Heart left ventricle (tissue), 16 donors: ENCODE measurements around the gene IGFBP2. TPM values are rescaled to one million over a fixed set of nuclear protein-coding genes. Genes with fewer than 3 reads are reported as not detected.

Source experiments
- ATAC-seq, 4 donors: fragments of 200-7000 bp; cut with Tn5 transposase; one replicate each; pipeline ENCODE4 v1.9.1; 2020 to 2022; ENCODE audit warnings: moderate library complexity in 4 of 4, mild to moderate bottlenecking in 3 of 4, moderate number of reproducible peaks in 1 of 4
- DNase-seq, 5 donors: peaks; one replicate each; pipeline ENCODE4 v3.0.0-alpha.2; 2020
- H3K27ac ChIP-seq, 12 donors: fragments of 200-600 bp; sonication (generic) in 4 of 12; one replicate each; pipeline versions ENCODE4 v1.5.0 to v1.8.0; 2016 to 2022; ENCODE audit warnings: mild to moderate bottlenecking in 2 of 12
- H3K27me3 ChIP-seq, 9 donors: fragments of 200-600 bp; sonication (generic) in 2 of 9; one replicate each; pipeline versions ENCODE4 v1.5.1 to v1.8.0; 2016 to 2022; ENCODE audit warnings: mild to moderate bottlenecking in 3 of 9
- H3K36me3 ChIP-seq, 9 donors: fragments of 200-600 bp; sonication (generic) in 2 of 9; one replicate each; pipeline versions ENCODE4 v1.5.0 to v1.8.0; 2018 to 2022; ENCODE audit warnings: mild to moderate bottlenecking in 2 of 9
- H3K4me1 ChIP-seq, 12 donors: fragments of 200-600 bp; sonication (generic) in 4 of 12; one replicate each; pipeline versions ENCODE4 v1.5.0 to v1.8.0; 2016 to 2022; ENCODE audit warnings: mild to moderate bottlenecking in 3 of 12
- H3K4me3 ChIP-seq, 12 donors: fragments of 200-600 bp; sonication (generic) in 4 of 12; one replicate each; pipeline versions ENCODE4 v1.5.0 to v1.8.0; 2017 to 2022; ENCODE audit warnings: mild to moderate bottlenecking in 9 of 12, moderate library complexity in 4 of 12
- H3K9me3 ChIP-seq, 12 donors: fragments of 200-600 bp; sonication (generic) in 4 of 12; one replicate each; pipeline versions ENCODE4 v1.5.0 to v1.8.0; 2016 to 2022; ENCODE audit warnings: mild to moderate bottlenecking in 1 of 12
- POLR2A ChIP-seq, 2 donors: fragments of 450-650 bp; IDR thresholded peaks; one replicate each; pipeline ENCODE4 v1.6.1; 2017; ENCODE audit warnings: antibody characterized with exemption in 2 of 2, mild to moderate bottlenecking in 2 of 2, moderate library complexity in 2 of 2
- WGBS, 4 donors: extraction: QIAGEN DNeasy Blood & Tissue Kit in 2 of 4; methylation state at CpG; one replicate each; pipeline versions ENCODE4 v1.1.5 to v1.1.7; 2013 to 2018; 5-methylcytosine and 5-hydroxymethylcytosine counted together
- intact Hi-C, 10 donors: fragments of 100-400 bp; cut with DNase I; formaldehyde crosslinking; loops; one replicate each; pipeline versions ENCODE4 v1.11.1 to v1.14.2; 2022
- polyA plus RNA-seq, 2 donors: library from polyadenylated mRNA; stranded (reverse); fragments of 200-250 nt; gene quantifications; one replicate each; pipeline ENCODE4 v1.2.3, GENCODE V29; 2013
- total RNA-seq, 9 donors: library from RNA; depleted of rRNA in 2 of 9; stranded (reverse); fragments of >200 nt in 2 of 9; fragmentation: NEBNext Ultra II Directional in 3 of 9; extraction: Animal tissue kit (Norgen Biotek cat#: 25700) in 3 of 9; gene quantifications; one replicate each; pipeline versions ENCODE4 v1.1.0 to v1.2.4, GENCODE V29; 2016 to 2023
- TF ChIP-seq, protein P1 (sequence below), 12 donors: fragments of 200-600 bp; sonication (generic) in 4 of 12; IDR thresholded peaks; one replicate each; pipeline versions ENCODE4 v1.5.0 to v1.8.0; 2018 to 2022; ENCODE audit warnings: antibody characterized with exemption in 12 of 12, mild to moderate bottlenecking in 5 of 12
- donor health status: ischemic (EF 13 %, LVEDD 7.1; RV severe dilation, severe dysfunction).
- donor health status: healthy with polysubstance abuse.
- donor health status: DM: no; HTN: yes; CAD: no.
- donor health status: DM: no; HTN: no; CAD: no.
- donor health status: ischemic (EF 25% LVEDD 6.9; RV normal size, moderate dysfunction).
- donor health status: ischemic (EF 25% LVEDD 5.7; RV mildly dilated, moderate dysfunction).
- donor health status: healthy.
- donor health status: DM: yes; HTN: yes; CAD: no.
- donor health status: ischemic (EF 35%, LVEDD 5.7; RV mildly dilated, moderate dysfunction).
- donor health status: nonischemic (EF 11% LVEDD 7.7; RV severe dilation, severe dysfunction).
- donor health status: DM: yes; HTN: yes; CAD: no.
- donor health status: PGD.
- donor health status: ischemic (EF 29% LVEDD 5.4; RV normal size, mild dysfunction).
- donor health status: nonischemic (EF 23%, LVEDD 6.1; RV moderate dilation, normal function).

Gene IGFBP2
- total and polyA plus RNA-seq, 11 donors = 57.2 to 326 (median 113) TPM

DNA sequence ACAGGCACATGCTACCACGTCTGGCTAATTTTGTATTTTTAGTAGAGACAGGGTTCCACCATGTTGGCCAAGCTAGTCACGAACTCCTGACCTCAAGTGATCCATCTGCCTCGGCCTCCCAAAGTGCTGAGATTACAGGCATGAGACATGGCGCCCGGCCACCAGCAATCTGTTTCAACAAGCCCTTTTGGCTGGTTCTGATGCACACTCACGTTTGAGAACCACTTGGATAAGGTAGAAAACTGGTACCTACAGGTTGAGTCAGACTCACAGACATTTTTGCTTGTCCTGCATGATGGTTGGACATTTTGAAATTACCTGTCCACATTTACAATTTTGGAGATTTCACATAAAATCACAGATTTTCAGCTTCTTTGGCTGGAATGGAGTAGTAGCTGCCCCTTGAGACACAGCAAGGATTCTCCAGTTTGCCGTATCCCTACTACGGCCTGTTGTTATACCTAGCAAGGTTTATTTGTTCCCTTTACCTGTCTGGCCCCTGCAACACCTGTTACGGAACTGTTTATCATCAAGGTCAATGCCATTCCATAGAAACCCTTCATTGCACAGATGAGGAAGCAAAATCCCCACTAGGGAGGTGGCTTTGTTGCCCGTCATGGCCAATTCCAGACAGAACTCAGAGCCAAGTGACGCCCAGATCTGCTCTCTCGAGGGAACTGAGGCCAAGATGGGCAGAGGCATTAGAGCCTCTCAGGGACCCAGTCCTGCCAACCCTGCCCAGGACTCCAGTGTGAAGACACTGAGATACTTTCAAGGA is 31.4 kb upstream of the IGFBP2 start:
- TF ChIP-seq, protein P1, sequence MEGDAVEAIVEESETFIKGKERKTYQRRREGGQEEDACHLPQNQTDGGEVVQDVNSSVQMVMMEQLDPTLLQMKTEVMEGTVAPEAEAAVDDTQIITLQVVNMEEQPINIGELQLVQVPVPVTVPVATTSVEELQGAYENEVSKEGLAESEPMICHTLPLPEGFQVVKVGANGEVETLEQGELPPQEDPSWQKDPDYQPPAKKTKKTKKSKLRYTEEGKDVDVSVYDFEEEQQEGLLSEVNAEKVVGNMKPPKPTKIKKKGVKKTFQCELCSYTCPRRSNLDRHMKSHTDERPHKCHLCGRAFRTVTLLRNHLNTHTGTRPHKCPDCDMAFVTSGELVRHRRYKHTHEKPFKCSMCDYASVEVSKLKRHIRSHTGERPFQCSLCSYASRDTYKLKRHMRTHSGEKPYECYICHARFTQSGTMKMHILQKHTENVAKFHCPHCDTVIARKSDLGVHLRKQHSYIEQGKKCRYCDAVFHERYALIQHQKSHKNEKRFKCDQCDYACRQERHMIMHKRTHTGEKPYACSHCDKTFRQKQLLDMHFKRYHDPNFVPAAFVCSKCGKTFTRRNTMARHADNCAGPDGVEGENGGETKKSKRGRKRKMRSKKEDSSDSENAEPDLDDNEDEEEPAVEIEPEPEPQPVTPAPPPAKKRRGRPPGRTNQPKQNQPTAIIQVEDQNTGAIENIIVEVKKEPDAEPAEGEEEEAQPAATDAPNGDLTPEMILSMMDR (IDR thresholded peaks at IDR 0.05) = no peak
- TF ChIP-seq POLR2A (IDR thresholded peaks at IDR 0.05) = no peak
- H3K4me3 ChIP-seq = no peak overlapping the region
- DNase-seq = no peak
- peaks cover 0 to 20% (median 8%) of the 10 kb centered on the region in 12 donors for H3K4me1 ChIP-seq
- no peaks in the 10 kb centered on the region for H3K36me3 ChIP-seq
- intact Hi-C loops = loop anchor here in 1 of 10 donors (5.0 kb wide), 2 partner anchors 35 to 55 kb away; no protein-coding TSS in a partner anchor
- no peak for ATAC-seq
- H3K9me3 ChIP-seq = no peaks in the 10 kb centered on the region
- 84 to 89% (median 86%) methylated on average over 12 of the region's 12 CpGs for WGBS, 4 donors
- peaks cover 0 to 2% (median 0%) of the 10 kb centered on the region in 9 donors for H3K27me3 ChIP-seq
- H3K27ac ChIP-seq = no peak overlapping the region

DNA sequence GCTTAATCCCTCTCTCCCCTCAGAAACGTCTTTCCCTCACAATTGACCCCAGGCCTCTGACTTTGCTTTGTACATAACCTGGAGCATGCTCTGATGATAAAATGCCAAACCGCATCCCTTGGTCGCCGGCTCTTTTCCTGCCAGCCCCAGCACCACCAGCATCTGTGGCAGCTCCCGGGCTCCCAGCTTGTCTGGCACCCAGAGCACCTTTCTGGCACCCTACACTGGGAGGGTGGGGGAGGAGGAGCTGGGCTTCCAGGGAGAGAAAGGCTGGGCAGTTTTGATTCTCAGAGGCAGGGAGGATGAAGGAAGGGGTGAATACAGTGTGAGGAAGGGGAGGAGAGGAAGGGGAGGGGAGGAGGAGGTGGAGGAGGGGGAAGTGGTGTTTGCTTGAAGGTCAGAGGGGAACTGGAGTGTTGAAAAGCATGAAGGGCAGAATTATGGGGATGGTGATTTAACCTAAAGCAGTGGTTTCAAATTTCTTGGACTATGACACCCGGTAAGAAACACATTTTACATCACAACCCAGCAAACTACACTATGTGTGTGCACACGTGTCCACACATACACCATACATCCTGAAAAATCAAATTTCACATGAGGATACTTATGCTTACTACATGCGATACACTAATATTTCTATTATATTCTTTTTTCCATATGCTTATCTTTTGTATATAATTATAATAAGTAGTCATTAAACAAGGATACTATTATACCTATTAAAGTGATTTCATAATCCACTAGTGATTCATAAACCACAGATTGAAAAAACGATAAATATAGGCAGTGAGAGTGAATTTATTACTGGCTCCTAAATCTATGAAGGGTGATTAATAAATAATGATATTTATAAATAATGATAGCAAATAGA is 30.0 kb upstream of the IGFBP2 start:
- peaks cover 0 to 6% (median 0%) of the 10 kb centered on the region in 12 donors for H3K4me1 ChIP-seq
- no peaks in the 10 kb centered on the region for H3K36me3 ChIP-seq
- H3K4me3 ChIP-seq = no peak overlapping the region
- no peak for DNase-seq
- WGBS, 4 donors = 78 to 82% (median 78%) methylated on average over 9 of the region's 9 CpGs
- peaks cover 0 to 2% (median 0%) of the 10 kb centered on the region in 9 donors for H3K27me3 ChIP-seq
- ATAC-seq = no peak
- no peaks in the 10 kb centered on the region for H3K9me3 ChIP-seq
- H3K27ac ChIP-seq = no peak overlapping the region
- intact Hi-C loops = loop anchor here in 1 of 10 donors (5.0 kb wide), 2 partner anchors 36 to 54 kb away; no protein-coding TSS in a partner anchor
- TF ChIP-seq, protein P1 (IDR thresholded peaks at IDR 0.05) = no peak
- no peak for TF ChIP-seq POLR2A (IDR thresholded peaks at IDR 0.05)

DNA sequence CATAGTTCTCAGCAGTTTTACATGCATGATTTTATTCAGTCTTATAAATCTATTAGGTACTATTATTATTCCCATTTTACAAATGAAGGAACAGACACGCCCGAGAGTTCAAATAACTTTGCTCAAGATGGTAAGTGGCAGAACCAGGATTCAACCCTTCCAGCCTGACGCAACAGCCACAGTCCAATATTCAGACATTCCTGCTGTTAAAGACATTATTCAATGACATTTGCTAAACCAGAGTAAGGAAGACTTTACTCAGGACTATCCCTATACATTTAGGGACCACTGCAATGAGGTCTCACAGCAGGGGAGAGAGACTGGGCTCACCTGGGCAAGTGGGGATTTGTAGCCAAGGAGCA is 29.4 kb upstream of the IGFBP2 start:
- no peak for ATAC-seq
- H3K27ac ChIP-seq = no peak overlapping the region
- no peak for DNase-seq
- H3K4me3 ChIP-seq = no peak overlapping the region
- peaks cover 0 to 2% (median 0%) of the 10 kb centered on the region in 9 donors for H3K27me3 ChIP-seq
- H3K36me3 ChIP-seq = no peaks in the 10 kb centered on the region
- H3K4me1 ChIP-seq = peaks cover 0 to 6% (median 0%) of the 10 kb centered on the region in 12 donors
- no peaks in the 10 kb centered on the region for H3K9me3 ChIP-seq
- TF ChIP-seq, protein P1 (IDR thresholded peaks at IDR 0.05) = no peak
- no peak for TF ChIP-seq POLR2A (IDR thresholded peaks at IDR 0.05)
- intact Hi-C loops = loop anchor here in 1 of 10 donors (5.0 kb wide), 2 partner anchors 37 to 53 kb away; no protein-coding TSS in a partner anchor
- 94 to 98% (median 97%) methylated on average over 3 of the region's 3 CpGs for WGBS, 4 donors

DNA sequence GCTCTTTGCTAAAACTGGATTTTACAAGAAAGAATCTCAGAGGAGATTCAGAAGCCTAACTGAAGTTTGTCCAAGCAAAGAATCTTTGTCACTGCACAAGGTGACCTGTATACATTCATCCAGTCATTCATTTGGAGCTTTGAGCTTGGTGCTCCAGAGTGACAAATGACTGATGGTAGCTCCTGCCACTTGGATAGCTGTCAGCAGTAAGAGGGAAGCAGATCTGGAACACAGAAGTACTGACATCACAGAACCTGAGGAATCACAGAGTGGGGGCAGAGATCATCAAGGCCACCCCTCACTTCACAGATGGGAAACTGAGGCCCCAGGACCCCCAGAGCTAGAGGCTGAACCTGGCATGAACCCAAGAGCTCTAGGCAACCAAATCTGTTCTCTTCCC is 28.8 kb upstream of the IGFBP2 start:
- TF ChIP-seq POLR2A (IDR thresholded peaks at IDR 0.05) = no peak
- TF ChIP-seq, protein P1 (IDR thresholded peaks at IDR 0.05) = no peak
- Histone ChIP-seq H3K27me3 (peaks cover 0 to 2% (median 0%) of the 10 kb centered on the region in 9 donors), H3K36me3 (no peaks in the 10 kb centered on the region), H3K27ac (no peak overlapping the region), H3K9me3 (no peaks in the 10 kb centered on the region), H3K4me1 (peaks cover 0 to 6% (median 0%) of the 10 kb centered on the region in 12 donors), H3K4me3 (no peak overlapping the region)
- ATAC-seq (peak in 1 of 4 donors; percentile 37), DNase-seq (no peak)
- intact Hi-C loops = loop anchor here in 1 of 10 donors (5.0 kb wide), 2 partner anchors 37 to 53 kb away; no protein-coding TSS in a partner anchor
